ENCODE results near the gene HMGCS1. TPM values are rescaled to one million over a fixed set of nuclear protein-coding genes. Genes with fewer than 3 reads are reported as not detected.

HMGCS1 gene
- total and polyA plus RNA-seq, 2 of the 4 experiments (the other 2 are of a cell fraction), result 27.5 to 30.6 TPM

DNA sequence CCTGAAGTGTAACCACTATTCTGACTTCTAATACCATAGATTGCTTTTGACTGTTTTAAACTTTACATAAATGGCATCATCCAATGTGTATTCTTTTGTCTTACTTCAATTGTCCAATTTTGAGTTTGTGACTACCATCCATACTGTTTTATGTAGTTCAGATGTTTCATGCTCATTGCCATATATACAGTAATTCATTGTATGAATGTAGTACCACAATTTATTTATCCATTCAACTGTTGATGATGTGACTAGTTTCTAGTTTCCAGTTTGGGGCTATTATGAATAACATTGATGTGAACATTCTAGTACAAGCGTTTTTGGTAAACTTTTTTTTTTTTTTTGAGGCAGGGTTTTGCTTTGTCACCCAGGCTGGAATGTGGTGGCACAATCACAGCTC lies 55.1 kb downstream of the HMGCS1 start:
- Histone ChIP-seq H2AFZ (replicated peaks; ENCODE audit: low read length, poor library complexity) (no peak overlapping the region), H4K20me1 (ENCODE audit: insufficient read depth, low read length) (no peaks in the 10 kb centered on the region), H3K9me3 (ENCODE audit: control insufficient read depth, insufficient read depth, low read length) (no peaks in the 10 kb centered on the region), H2BK20ac (ENCODE audit: low read depth, low read length) (no peak overlapping the region), H3K4me1 (ENCODE audit: control insufficient read depth, insufficient read depth, low read length) (no peaks in the 10 kb centered on the region), H3K79me1 (ENCODE audit: low read depth in 1 of 2, low read length in 2 of 2) (no peaks in the 10 kb centered on the region), H3K4me2 (ENCODE audit: low read depth, low read length) (no peak overlapping the region), H3K9ac (ENCODE audit: low read depth, low read length) (no peak overlapping the region), H3K14ac (replicated peaks; ENCODE audit: low read depth, low read length) (no peak overlapping the region), H3K27me3 (ENCODE audit: control insufficient read depth, insufficient read depth, low read length) (no peaks in the 10 kb centered on the region; the same call in 1 of the 2 replicates), H2AK9ac (replicated peaks; ENCODE audit: low read depth, low read length, poor library complexity) (no peak overlapping the region), H3K27ac (ENCODE audit: insufficient read depth, low read length) (no peak overlapping the region), H2AK5ac (ENCODE audit: low read depth, low read length) (no peak overlapping the region), H2BK120ac (ENCODE audit: low read depth, low read length) (no peak overlapping the region), H3K56ac (ENCODE audit: extremely low read depth, insufficient read depth, low read length) (no peak overlapping the region), H3K36me3 (ENCODE audit: control insufficient read depth, insufficient read depth, low read length) (no peaks in the 10 kb centered on the region), H3K4me3 (ENCODE audit: insufficient read depth, low read depth, low read length) (no peak overlapping the region), H2BK5ac (ENCODE audit: low read depth, low read length, poor library complexity, severe bottlenecking) (no peak overlapping the region), H4K8ac (ENCODE audit: low read depth in 2 of 2, low read length in 2 of 2) (no peak overlapping the region), H3K18ac (ENCODE audit: low read depth, low read length) (no peak overlapping the region), H2BK15ac (ENCODE audit: low read depth, low read length) (no peak overlapping the region), H3K23ac (ENCODE audit: low read depth, low read length) (no peak overlapping the region), H4K5ac (ENCODE audit: low read depth, low read length) (no peak overlapping the region), H3K4ac (ENCODE audit: low read depth, low read length) (no peak overlapping the region), H3K9me1 (ENCODE audit: insufficient read depth, low read length) (no peaks in the 10 kb centered on the region), H4K91ac (ENCODE audit: insufficient read depth, low read depth, low read length) (no peak overlapping the region)
- dilution Hi-C loops (cut with HindIII; ENCODE audit: low sequenced_read_pairs, unreplicated experiment), result no loop called here
- CTCF ChIA-PET, result no interaction called here
- intact Hi-C loops (cut with micrococcal nuclease), result no loop called here
- no peak for DNase-seq
- no TSS peak for BruUV-seq (replicated peaks)
- no peak for ATAC-seq (ENCODE audit: low read depth)
- in situ Hi-C loops (cut with MboI; ENCODE audit: low sequenced_read_pairs), result no loop called here
- TF ChIP-seq BHLHE40 (IDR thresholded peaks at IDR 0.05; ENCODE audit: low read depth, low read length) (no peak), POLR2A (IDR thresholded peaks at IDR 0.05; ENCODE audit: low read depth, low read length) (no peak), RCOR1 (IDR thresholded peaks at IDR 0.05; ENCODE audit: insufficient replicate concordance, low read length) (no peak), CEBPB (IDR thresholded peaks at IDR 0.05; ENCODE audit: low read depth, low read length) (no peak), RFX5 (IDR thresholded peaks at IDR 0.05; ENCODE audit: low read depth, low read length) (no peak), CHD1 (IDR thresholded peaks at IDR 0.05; ENCODE audit: low read depth, low read length) (no peak), SMC3 (IDR thresholded peaks at IDR 0.05; ENCODE audit: low read depth, low read length) (no peak), USF2 (IDR thresholded peaks at IDR 0.05; ENCODE audit: low read depth, low read length) (no peak), FOS (IDR thresholded peaks at IDR 0.05; ENCODE audit: low read depth, low read length) (no peak), MAZ (IDR thresholded peaks at IDR 0.05; ENCODE audit: borderline replicate concordance, low read depth, low read length) (no peak), RAD21 (IDR thresholded peaks at IDR 0.05; ENCODE audit: low read length) (no peak), MXI1 (IDR thresholded peaks at IDR 0.05; ENCODE audit: borderline replicate concordance, low read depth, low read length) (no peak), ELK1 (IDR thresholded peaks at IDR 0.05; ENCODE audit: borderline replicate concordance, low read depth, low read length) (no peak)
- TF ChIP-seq, protein P1, sequence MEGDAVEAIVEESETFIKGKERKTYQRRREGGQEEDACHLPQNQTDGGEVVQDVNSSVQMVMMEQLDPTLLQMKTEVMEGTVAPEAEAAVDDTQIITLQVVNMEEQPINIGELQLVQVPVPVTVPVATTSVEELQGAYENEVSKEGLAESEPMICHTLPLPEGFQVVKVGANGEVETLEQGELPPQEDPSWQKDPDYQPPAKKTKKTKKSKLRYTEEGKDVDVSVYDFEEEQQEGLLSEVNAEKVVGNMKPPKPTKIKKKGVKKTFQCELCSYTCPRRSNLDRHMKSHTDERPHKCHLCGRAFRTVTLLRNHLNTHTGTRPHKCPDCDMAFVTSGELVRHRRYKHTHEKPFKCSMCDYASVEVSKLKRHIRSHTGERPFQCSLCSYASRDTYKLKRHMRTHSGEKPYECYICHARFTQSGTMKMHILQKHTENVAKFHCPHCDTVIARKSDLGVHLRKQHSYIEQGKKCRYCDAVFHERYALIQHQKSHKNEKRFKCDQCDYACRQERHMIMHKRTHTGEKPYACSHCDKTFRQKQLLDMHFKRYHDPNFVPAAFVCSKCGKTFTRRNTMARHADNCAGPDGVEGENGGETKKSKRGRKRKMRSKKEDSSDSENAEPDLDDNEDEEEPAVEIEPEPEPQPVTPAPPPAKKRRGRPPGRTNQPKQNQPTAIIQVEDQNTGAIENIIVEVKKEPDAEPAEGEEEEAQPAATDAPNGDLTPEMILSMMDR (conservative IDR thresholded peaks at IDR 0.05; ENCODE audit: low read depth, low read length), result no peak
- WGBS, 2 experiments (ENCODE audit: extremely low coverage in 2 of 2, insufficient read length in 1 of 2), result no CpG with 5 or more reads among the region's 1 CpG
- POLR2A ChIA-PET (ENCODE audit: unreplicated experiment), result no interaction called here
